Tibial nerve (tissue), 3 donors: ENCODE data around the gene WIZ.

Experiments
- CTCF ChIP-seq, 5 experiments: fragments of 200-600 bp in 3 of 5; fragments of 450-650 bp in 2 of 5; sonication (generic) in 3 of 5; IDR thresholded peaks; one replicate each; pipeline ENCODE4 v1.5.1; 2016 to 2019; ENCODE audit warnings: antibody characterized with exemption in 5 of 5, mild to moderate bottlenecking in 3 of 5, moderate library complexity in 2 of 5
- POLR2A ChIP-seq, 2 donors: fragments of 450-650 bp; IDR thresholded peaks; one replicate each; pipeline ENCODE4 v1.6.1; 2017; ENCODE audit warnings: antibody characterized with exemption in 2 of 2, mild to moderate bottlenecking in 2 of 2, moderate library complexity in 2 of 2

- TF ChIP-seq POLR2A (IDR thresholded peaks at IDR 0.05), result no peak
- TF ChIP-seq CTCF (IDR thresholded peaks at IDR 0.05), result no peak
Measured at GRCh38 chr19:15421136-15421695, 28.5 kb downstream of the WIZ start.
